Neural crest cell (in vitro differentiated cells): ENCODE results near the gene SP6. TPM values are rescaled to one million over a fixed set of nuclear protein-coding genes. Genes with fewer than 3 reads are reported as not detected.

Source experiments
- DNase-seq: peaks from one replicate; pipeline ENCODE4 v3.0.0; 2021; ENCODE audit warnings: low read depth, mixed read lengths, low spot score
- H3K27ac Mint-ChIP-seq: one replicate; pipeline ENCODE4 v1.8.0; 2021; ENCODE audit warnings: mild to moderate bottlenecking, mixed read lengths; ENCODE audit not compliant: unreplicated experiment
- H3K27me3 Mint-ChIP-seq: 2 replicates; pipeline ENCODE4 v1.8.0; 2021; ENCODE audit warnings: low read depth, mild to moderate bottlenecking, mixed read lengths
- H3K36me3 Mint-ChIP-seq: 2 replicates; pipeline ENCODE4 v1.8.0; 2021; ENCODE audit warnings: low read depth, mild to moderate bottlenecking, mixed read lengths
- H3K4me1 Mint-ChIP-seq: 2 replicates; pipeline ENCODE4 v1.8.0; 2021; ENCODE audit warnings: mixed read lengths
- H3K4me3 Mint-ChIP-seq: one replicate; pipeline ENCODE4 v1.8.0; 2021; ENCODE audit warnings: mild to moderate bottlenecking, mixed read lengths
- H3K9me3 Mint-ChIP-seq: 2 replicates; pipeline ENCODE4 v1.8.0; 2021; ENCODE audit warnings: mixed read lengths
- long read RNA-seq: library from polyadenylated mRNA; unstranded; transcript quantifications from one replicate; pipeline ENCODE4 v2.0.0, GENCODE V29; 2020
- total RNA-seq: library from RNA; stranded (reverse); gene quantifications from 2 replicates; pipeline ENCODE4 v1.2.1, GENCODE V29; 2021
- TF ChIP-seq, protein P1 (sequence below): fragments of 200-600 bp; sonication (generic); conservative IDR thresholded peaks from 2 replicates; pipeline ENCODE4 v1.5.0; 2021; ENCODE audit warnings: antibody characterized with exemption, mild to moderate bottlenecking

The SP6 gene
- 0.16 and 0.25 TPM in 2 replicates for total RNA-seq
- long read RNA-seq, result 0 reads

- peaks cover 98% of the 10 kb centered on the region for H3K27me3 Mint-ChIP-seq
- H3K36me3 Mint-ChIP-seq, result no peaks in the 10 kb centered on the region
- TF ChIP-seq, protein P1, sequence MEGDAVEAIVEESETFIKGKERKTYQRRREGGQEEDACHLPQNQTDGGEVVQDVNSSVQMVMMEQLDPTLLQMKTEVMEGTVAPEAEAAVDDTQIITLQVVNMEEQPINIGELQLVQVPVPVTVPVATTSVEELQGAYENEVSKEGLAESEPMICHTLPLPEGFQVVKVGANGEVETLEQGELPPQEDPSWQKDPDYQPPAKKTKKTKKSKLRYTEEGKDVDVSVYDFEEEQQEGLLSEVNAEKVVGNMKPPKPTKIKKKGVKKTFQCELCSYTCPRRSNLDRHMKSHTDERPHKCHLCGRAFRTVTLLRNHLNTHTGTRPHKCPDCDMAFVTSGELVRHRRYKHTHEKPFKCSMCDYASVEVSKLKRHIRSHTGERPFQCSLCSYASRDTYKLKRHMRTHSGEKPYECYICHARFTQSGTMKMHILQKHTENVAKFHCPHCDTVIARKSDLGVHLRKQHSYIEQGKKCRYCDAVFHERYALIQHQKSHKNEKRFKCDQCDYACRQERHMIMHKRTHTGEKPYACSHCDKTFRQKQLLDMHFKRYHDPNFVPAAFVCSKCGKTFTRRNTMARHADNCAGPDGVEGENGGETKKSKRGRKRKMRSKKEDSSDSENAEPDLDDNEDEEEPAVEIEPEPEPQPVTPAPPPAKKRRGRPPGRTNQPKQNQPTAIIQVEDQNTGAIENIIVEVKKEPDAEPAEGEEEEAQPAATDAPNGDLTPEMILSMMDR, result peak; percentile 25
- no peaks in the 10 kb centered on the region for H3K9me3 Mint-ChIP-seq
- H3K4me3 Mint-ChIP-seq, result peak within 1 kb of the TSS; percentile 58
- DNase-seq, result peak; percentile 55
- H3K4me1 Mint-ChIP-seq, result peaks cover 21% of the 10 kb centered on the region
- no peak within 1 kb of the TSS for H3K27ac Mint-ChIP-seq
These were observed at the start of gene SP6 for GRCh38 chr17:47850692-47851573. Gene SP6, minus strand, starts transcription at chr17:47851163. Its CDS starts 2,734 bp downstream, at chr17:47848429.

- H3K4me1 Mint-ChIP-seq, result peaks cover 40% of the 10 kb centered on the region
- DNase-seq, result no peak
- no peaks in the 10 kb centered on the region for H3K9me3 Mint-ChIP-seq
- no peak overlapping the region for H3K27ac Mint-ChIP-seq
- peak overlapping the region; percentile 45 for H3K4me3 Mint-ChIP-seq
- no peaks in the 10 kb centered on the region for H3K27me3 Mint-ChIP-seq
- TF ChIP-seq, protein P1, result no peak
- H3K36me3 Mint-ChIP-seq, result peaks cover 9% of the 10 kb centered on the region
These were observed 48.7 kb upstream of the SP6 start for GRCh38 chr17:47899643-47900042.

- peak overlapping the region; percentile 92 for H3K4me3 Mint-ChIP-seq
- H3K27ac Mint-ChIP-seq, result no peak overlapping the region
- DNase-seq, result no peak
- no peaks in the 10 kb centered on the region for H3K27me3 Mint-ChIP-seq
- peaks cover 5% of the 10 kb centered on the region for H3K36me3 Mint-ChIP-seq
- no peaks in the 10 kb centered on the region for H3K9me3 Mint-ChIP-seq
- TF ChIP-seq, protein P1, result no peak
- peaks cover 45% of the 10 kb centered on the region for H3K4me1 Mint-ChIP-seq
These were observed 47.3 kb upstream of the SP6 start for GRCh38 chr17:47898241-47898640.

- TF ChIP-seq, protein P1, result no peak
- H3K4me1 Mint-ChIP-seq, result peaks cover 45% of the 10 kb centered on the region
- H3K4me3 Mint-ChIP-seq, result peak overlapping the region; percentile 92
- H3K27me3 Mint-ChIP-seq, result no peaks in the 10 kb centered on the region
- no peak for DNase-seq
- peaks cover 5% of the 10 kb centered on the region for H3K36me3 Mint-ChIP-seq
- H3K27ac Mint-ChIP-seq, result no peak overlapping the region
- H3K9me3 Mint-ChIP-seq, result no peaks in the 10 kb centered on the region
These were observed 46.6 kb upstream of the SP6 start for GRCh38 chr17:47897561-47897960.

GRCh38 chr17:47896672-47897490, 45.9 kb upstream of the SP6 start:
- TF ChIP-seq, protein P1, result no peak
- H3K9me3 Mint-ChIP-seq, result no peaks in the 10 kb centered on the region
- DNase-seq, result no peak
- peaks cover 39% of the 10 kb centered on the region for H3K4me1 Mint-ChIP-seq
- H3K27me3 Mint-ChIP-seq, result no peaks in the 10 kb centered on the region
- peak overlapping the region; percentile 92 for H3K4me3 Mint-ChIP-seq
- peak overlapping the region; percentile 75 for H3K27ac Mint-ChIP-seq
- peaks cover 2% of the 10 kb centered on the region for H3K36me3 Mint-ChIP-seq
